ENCODE data around the gene SIGLEC5.
A peak's percentile ranks its signal among the peaks of the same experiment; 100 is the strongest.

The SIGLEC5 gene

DNA sequence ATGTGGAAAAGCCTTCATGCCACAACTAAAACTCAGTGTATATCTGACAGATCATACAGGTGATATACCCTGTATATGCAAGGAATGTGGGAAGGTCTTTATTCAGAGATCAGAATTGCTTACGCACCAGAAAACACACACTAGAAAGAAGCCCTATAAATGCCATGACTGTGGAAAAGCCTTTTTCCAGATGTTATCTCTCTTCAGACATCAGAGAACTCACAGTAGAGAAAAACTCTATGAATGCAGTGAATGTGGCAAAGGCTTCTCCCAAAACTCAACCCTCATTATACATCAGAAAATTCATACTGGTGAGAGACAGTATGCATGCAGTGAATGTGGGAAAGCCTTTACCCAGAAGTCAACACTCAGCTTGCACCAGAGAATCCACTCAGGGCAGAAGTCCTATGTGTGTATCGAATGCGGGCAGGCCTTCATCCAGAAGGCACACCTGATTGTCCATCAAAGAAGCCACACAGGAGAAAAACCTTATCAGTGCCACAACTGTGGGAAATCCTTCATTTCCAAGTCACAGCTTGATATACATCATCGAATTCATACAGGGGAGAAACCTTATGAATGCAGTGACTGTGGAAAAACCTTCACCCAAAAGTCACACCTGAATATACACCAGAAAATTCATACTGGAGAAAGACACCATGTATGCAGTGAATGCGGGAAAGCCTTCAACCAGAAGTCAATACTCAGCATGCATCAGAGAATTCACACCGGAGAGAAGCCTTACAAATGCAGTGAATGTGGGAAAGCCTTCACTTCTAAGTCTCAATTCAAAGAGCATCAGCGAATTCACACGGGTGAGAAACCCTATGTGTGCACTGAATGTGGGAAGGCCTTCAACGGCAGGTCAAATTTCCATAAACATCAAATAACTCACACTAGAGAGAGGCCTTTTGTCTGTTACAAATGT is 42.7 kb downstream of the SIGLEC5 start:
- DNase-seq, result no peak

DNA sequence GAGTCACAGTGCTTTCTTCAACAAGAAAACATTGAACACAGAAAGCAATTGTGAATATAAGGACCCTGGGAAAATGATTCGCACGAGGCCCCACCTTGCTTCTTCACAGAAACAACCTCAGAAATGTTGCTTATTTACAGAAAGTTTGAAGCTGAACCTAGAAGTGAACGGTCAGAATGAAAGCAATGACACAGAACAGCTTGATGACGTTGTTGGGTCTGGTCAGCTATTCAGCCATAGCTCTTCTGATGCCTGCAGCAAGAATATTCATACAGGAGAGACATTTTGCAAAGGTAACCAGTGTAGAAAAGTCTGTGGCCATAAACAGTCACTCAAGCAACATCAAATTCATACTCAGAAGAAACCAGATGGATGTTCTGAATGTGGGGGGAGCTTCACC is 43.4 kb downstream of the SIGLEC5 start:
- DNase-seq, result no peak

- DNase-seq, result no peak
These were observed 44.0 kb downstream of the SIGLEC5 start for GRCh38 chr19:51586103-51586728.

- DNase-seq, result no peak
These were observed 53.4 kb downstream of the SIGLEC5 start for GRCh38 chr19:51576850-51577249.

DNA sequence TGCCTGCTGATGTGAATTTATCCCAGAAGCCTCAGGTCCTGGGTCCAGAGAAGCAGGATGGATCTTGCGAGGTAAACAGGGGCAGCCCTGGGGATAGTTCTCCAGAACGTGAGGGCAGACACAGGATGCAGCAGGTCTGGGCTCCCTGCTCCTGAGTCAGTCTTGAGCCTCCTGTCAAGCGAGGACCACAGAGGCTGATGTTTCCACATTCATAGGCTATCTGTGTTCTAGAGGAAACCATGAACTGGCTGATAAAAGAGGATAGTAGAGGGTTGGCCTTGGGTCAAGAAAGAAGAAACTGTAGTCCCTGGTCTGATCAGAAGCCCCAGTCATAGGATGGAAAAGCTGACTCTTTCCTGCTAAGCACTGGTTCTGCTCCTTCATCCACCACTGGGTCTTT is 56.9 kb downstream of the SIGLEC5 start:
- no peak for DNase-seq

DNA sequence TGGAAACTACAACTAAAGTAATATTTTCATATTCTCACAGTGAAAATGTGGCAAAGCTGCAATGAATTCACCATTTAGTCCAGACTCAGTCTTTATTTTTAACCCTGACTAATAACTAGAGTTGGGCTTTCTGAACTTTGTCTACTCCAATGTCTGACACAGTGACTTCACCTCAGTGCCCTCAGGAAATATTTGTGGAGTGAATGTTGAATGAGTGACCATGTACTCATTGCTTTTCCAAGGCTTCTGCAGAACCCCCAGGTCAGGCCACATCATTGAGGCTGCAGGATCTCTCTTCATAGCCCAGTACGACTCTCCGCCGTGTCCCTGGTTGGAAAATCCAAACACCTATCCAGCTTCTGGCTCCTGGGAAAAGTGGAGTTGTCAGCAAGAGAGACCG is 57.3 kb downstream of the SIGLEC5 start:
- DNase-seq, result no peak

DNA sequence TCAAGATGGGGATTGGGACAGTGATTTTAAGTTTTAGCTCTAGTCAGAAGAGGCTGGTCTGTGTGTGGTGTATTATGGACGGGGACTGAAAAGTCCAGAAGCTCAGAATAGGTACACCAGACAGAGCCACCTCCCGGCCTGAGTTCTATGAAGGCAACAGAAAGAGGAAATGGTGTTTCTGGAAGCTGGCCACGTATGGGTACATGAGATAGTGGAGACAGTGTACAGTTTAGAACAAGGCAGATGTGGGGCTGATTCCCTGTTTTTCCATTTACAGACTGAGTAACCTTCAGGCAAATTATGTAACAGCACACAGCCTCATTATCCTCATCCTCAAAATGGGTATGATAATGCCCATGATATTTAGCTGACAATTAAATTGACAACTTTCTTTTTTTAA is 57.8 kb downstream of the SIGLEC5 start:
- DNase-seq, result no peak

DNA sequence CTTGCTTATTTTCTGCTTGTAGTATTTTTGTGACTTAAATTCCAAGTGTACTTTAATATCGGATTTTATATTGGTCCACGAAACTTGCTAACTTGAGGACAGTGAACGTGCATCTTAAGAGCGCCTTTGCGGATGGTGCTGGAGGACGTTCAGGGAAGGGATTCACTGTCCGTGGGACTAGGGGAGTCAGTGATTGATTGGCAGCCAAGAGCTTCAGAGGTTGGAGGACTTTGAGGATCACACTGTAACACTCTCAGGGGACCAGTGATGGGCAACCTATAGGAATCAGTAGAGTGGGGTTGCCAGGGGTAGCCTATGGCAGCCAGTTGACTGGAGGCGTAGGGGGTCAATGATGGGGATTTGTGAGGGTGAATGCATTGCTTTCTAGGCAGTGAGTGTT is 58.6 kb downstream of the SIGLEC5 start:
- DNase-seq, result no peak

DNA sequence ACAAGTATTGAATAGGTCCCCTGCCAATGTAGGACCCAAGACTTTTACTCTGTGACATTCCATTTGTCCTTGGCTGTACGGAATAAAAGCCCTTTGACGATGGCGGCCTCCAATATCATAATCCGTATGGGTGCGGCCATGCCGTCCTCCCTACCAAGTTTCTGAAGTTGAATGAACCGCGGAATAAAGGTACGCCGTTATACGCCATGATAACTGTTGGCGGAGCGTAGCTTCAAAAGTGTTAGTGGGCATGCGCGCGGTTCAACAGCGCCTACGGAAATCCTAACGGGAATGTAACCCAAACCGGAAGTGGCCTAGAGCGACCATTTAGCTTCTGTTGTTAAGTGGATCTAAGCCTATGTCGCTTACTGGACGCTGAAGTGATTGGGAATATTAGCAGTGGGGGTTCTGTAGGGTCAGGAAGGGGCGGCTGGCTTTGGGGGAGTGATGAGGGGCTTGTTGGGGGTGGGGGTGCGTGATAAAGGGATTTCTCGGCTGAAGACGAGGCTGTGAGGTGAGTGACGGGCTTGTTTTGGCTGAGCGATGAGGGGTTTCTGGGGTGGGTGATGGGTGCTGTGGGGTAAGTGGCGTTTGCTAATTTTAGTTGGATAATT is 59.1 kb downstream of the SIGLEC5 start, which contains the start of gene ZNF175:
ZNF175 (plus strand) TSS at position 322 of the 614 bp plus-strand sequence. CDS start 2,047 bp downstream, outside the sequence.
- peak; percentile 91 to 94 for DNase-seq

DNA sequence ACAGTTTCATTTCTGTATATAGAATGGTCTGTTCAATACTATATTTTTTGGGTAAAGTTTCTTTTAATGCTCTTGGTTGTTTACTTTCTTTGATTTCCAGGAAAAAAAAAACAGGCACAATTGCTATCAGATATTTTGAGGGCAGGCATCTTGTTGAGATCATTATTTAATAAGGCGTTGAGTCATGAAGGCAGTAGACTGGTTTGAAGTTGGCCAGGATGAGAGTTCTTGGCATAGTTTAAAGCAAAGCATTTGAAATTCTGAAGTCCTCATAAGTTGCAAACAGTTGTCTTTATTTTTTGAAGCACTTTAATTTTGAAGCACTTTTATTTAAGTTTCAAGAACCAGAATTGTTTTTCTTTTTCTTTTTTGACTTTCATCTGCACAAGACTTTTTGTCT is 61.7 kb downstream of the SIGLEC5 start:
- DNase-seq, result no peak

DNA sequence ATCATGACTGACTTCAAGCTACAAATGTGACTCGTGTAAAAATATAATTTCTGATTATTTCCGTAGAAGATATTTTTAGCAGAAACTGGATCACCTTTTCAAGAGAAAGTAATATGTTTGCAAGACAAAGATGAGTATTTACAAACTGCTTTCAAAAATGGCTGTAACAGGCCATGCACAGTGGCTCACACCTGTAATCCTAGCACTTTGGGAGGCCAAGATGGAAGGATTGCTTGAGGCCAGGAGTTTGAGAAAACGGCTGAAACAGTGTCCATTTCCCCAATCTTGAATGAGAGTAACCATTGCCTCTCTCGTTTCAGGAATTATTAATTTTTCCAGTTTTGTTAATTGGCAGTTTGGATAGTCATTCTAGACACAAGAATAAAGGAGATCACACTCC is 62.6 kb downstream of the SIGLEC5 start:
- no peak for DNase-seq

- DNase-seq, result no peak
These were observed 63.6 kb downstream of the SIGLEC5 start for GRCh38 chr19:51566489-51567100.

GRCh38 chr19:51565583-51565982 is 64.6 kb downstream of the SIGLEC5 start:
- DNase-seq, result no peak

DNA sequence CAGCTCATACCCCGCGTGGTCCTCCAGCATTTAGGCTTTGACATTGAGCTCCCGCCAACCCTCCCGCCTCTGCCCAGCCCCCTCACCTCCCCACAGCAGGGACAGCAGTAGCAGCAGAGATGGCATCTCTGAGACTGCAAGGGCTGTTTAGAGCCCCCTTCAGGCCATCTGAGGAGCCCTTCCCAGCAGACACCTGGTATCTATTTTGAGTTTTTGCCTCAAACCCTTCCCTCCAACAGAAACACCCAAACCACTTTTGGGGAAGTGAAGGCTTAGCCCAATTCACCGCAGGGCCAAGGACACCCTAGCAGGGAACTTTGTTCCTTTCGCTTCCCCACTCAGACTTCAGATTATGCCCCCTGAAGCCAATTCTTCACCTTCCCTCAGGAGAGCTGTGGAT is 65.4 kb downstream of the SIGLEC5 start:
- DNase-seq, result no peak

All from activated CD4-positive, alpha-beta T cell treated with anti-CD3 and anti-CD28 coated beads, Interleukin-2, amount 50 U/mL, for 48 hours (primary cell).